ENCODE results near the gene STK33. TPM values are rescaled to one million over a fixed set of nuclear protein-coding genes. Genes with fewer than 3 reads are reported as not detected.

The STK33 gene
- total and polyA plus RNA-seq, 12 donors = 6.8 to 36.0 (median 17.2) TPM

GRCh38 chr11:8363921-8364320, 230.1 kb downstream of the STK33 start:
- H3K27ac ChIP-seq = no peak overlapping the region
- H3K4me3 ChIP-seq = no peak overlapping the region
- no peaks in the 10 kb centered on the region for H3K36me3 ChIP-seq (replicated peaks in 1 of 2)
- H3K9me3 ChIP-seq (replicated peaks in 1 of 3) = no peaks in the 10 kb centered on the region
- TF ChIP-seq POLR2A (IDR thresholded peaks at IDR 0.05) = no peak
- TF ChIP-seq, protein P1, sequence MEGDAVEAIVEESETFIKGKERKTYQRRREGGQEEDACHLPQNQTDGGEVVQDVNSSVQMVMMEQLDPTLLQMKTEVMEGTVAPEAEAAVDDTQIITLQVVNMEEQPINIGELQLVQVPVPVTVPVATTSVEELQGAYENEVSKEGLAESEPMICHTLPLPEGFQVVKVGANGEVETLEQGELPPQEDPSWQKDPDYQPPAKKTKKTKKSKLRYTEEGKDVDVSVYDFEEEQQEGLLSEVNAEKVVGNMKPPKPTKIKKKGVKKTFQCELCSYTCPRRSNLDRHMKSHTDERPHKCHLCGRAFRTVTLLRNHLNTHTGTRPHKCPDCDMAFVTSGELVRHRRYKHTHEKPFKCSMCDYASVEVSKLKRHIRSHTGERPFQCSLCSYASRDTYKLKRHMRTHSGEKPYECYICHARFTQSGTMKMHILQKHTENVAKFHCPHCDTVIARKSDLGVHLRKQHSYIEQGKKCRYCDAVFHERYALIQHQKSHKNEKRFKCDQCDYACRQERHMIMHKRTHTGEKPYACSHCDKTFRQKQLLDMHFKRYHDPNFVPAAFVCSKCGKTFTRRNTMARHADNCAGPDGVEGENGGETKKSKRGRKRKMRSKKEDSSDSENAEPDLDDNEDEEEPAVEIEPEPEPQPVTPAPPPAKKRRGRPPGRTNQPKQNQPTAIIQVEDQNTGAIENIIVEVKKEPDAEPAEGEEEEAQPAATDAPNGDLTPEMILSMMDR (IDR thresholded peaks at IDR 0.05) = no peak
- no peaks in the 10 kb centered on the region for H3K4me1 ChIP-seq (replicated peaks in 1 of 2)
- H3K27me3 ChIP-seq = no peaks in the 10 kb centered on the region
- 69 to 82% (median 76%) methylated on average over 15 of the region's 15 CpGs for WGBS, 4 donors
- intact Hi-C loops (cut with DNase I) = no loop called here
- peak in 1 of 7 donors; percentile 26 for DNase-seq

DNA sequence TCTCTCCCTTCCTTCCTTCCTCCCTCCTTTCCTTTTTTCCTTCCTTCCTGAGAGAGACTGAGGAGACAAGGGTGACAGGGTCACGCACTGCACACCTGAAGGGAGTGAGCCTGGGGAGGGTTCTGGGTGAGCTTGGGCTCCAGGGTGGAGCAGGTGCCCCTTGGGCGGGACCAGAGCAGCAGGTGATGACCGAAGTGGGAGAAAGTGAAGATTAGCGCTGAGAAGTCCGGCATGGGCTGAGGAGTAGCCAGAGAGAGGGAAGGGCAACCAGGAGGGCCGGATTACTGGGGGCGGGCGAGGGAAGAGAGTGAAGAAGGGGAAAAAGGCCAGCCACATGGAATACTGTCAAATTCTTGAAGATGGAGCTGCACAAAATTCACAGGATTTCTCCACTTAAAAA, 231.1 kb downstream of the STK33 start:
- WGBS, 4 donors = 75 to 80% (median 79%) methylated on average over 8 of the region's 8 CpGs
- DNase-seq = no peak

DNA sequence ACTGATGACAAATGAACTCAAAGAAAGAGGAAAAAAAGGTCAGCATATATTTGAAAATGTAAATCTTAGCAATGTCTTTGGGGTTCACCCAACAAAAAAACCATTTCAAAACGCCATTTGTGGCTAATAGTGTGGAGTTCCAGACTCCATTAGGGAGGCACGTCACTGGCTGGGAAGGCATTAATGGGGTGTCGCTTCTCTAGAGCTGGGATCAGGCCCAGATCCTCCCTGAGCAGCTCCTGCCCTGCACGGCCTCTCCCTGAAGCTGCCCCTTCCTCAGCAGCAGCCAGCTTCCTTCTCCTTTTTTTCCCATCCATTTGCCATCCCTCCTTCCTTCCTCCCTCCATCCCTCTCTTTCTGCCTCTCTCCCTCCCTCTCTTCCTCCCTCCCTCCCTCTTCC, 231.5 kb downstream of the STK33 start:
- intact Hi-C loops (cut with DNase I) = no loop called here
- H3K4me3 ChIP-seq = no peak overlapping the region
- no peaks in the 10 kb centered on the region for H3K9me3 ChIP-seq (replicated peaks in 1 of 3)
- H3K27me3 ChIP-seq = no peaks in the 10 kb centered on the region
- DNase-seq = no peak
- no peak overlapping the region for H3K27ac ChIP-seq
- 69 to 74% (median 71%) methylated on average over 4 of the region's 4 CpGs for WGBS, 4 donors
- TF ChIP-seq, protein P1 (IDR thresholded peaks at IDR 0.05) = no peak
- no peaks in the 10 kb centered on the region for H3K4me1 ChIP-seq (replicated peaks in 1 of 2)
- no peaks in the 10 kb centered on the region for H3K36me3 ChIP-seq (replicated peaks in 1 of 2)

More for the DNA sequence above, 231.1 kb downstream of the STK33 start:
- TF ChIP-seq, protein P1 (IDR thresholded peaks at IDR 0.05) = no peak
- TF ChIP-seq POLR2A (IDR thresholded peaks at IDR 0.05) = no peak
- no peaks in the 10 kb centered on the region for H3K36me3 ChIP-seq (replicated peaks in 1 of 2)
- H3K9me3 ChIP-seq (replicated peaks in 1 of 3) = no peaks in the 10 kb centered on the region
- intact Hi-C loops (cut with DNase I) = no loop called here
- H3K27ac ChIP-seq = no peak overlapping the region
- H3K4me3 ChIP-seq = no peak overlapping the region
- H3K4me1 ChIP-seq (replicated peaks in 1 of 2) = no peaks in the 10 kb centered on the region
- no peaks in the 10 kb centered on the region for H3K27me3 ChIP-seq

DNA sequence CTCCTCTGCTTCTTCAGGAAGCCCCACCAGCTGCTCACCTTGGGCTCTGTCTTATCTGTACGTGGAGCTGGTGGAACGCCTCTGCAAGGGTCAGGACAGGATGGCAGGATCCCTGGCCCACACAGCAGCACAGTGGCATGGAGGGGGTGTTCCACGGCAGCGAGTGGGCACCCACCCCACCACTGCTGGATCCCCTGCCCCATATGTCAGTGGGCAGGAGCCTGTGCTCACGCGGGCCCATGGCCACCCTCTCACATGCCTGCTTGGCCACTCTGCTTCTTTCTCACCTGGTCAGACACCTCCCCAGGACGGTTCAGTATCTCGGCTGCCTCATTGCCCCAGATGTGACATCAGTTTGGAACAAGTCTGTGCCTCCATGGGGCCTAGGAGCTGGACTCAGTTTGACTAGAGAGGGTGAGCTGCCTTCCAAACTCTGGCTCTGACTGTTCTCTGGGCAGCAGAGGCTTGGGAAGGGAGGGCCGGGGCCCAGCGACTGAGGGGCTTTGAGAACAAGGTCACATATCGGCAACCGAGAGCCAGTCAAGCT, 232.3 kb downstream of the STK33 start:
- no peak for DNase-seq
- intact Hi-C loops (cut with DNase I) = no loop called here
- 94 to 97% (median 95%) methylated on average over 10 to 12 of the region's 12 CpGs for WGBS, 4 donors

More for the DNA sequence above, 232.3 kb downstream of the STK33 start:
- no peaks in the 10 kb centered on the region for H3K9me3 ChIP-seq (replicated peaks in 1 of 3)
- no peaks in the 10 kb centered on the region for H3K4me1 ChIP-seq (replicated peaks in 1 of 2)
- TF ChIP-seq, protein P1 (IDR thresholded peaks at IDR 0.05) = no peak
- TF ChIP-seq POLR2A (IDR thresholded peaks at IDR 0.05) = no peak
- no peaks in the 10 kb centered on the region for H3K36me3 ChIP-seq (replicated peaks in 1 of 2)
- H3K4me3 ChIP-seq = no peak overlapping the region
- H3K27me3 ChIP-seq = no peaks in the 10 kb centered on the region
- no peak overlapping the region for H3K27ac ChIP-seq

Measured in adrenal gland (tissue), 12 donors.